Measurements from ENCODE around the gene RNF167.

Gene RNF167

GRCh38 chr17:4986951-4987766 lies 47.1 kb downstream of the RNF167 start, which contains the start of gene CAMTA2:
Gene CAMTA2, minus strand, starts transcription at chr17:4987675. Its CDS starts 1,453 bp downstream, at chr17:4986222.
- peak; percentile 70 for DNase-seq

GRCh38 chr17:4987767-4988567 lies 47.9 kb downstream of the RNF167 start:
- peak; percentile 44 for DNase-seq

GRCh38 chr17:4994081-4994595 lies 54.1 kb downstream of the RNF167 start:
- no peak for DNase-seq
